Thymus (tissue), 11 donors: ENCODE measurements around the gene TFR2. TPM values are rescaled to one million over a fixed set of nuclear protein-coding genes. Genes with fewer than 3 reads are reported as not detected.

ENCODE experiments used
- DNase-seq, 9 donors: peaks; one replicate each; pipeline ENCODE4 v3.0.0-alpha.2; 2013; ENCODE audit warnings: low spot score in 9 of 9, low read depth in 6 of 9, missing footprints in 1 of 9
- H3K27ac ChIP-seq, 2 donors: one replicate each; pipeline ENCODE4 v1.5.1; 2013; ENCODE audit warnings: control low read depth in 1 of 2, low read depth in 1 of 2, low read length in 1 of 2, mild to moderate bottlenecking in 1 of 2, moderate library complexity in 1 of 2
- H3K27me3 ChIP-seq, 2 donors: one replicate each; pipeline ENCODE4 v1.5.1; 2013; ENCODE audit warnings: low read length in 1 of 2; ENCODE audit not compliant: control insufficient read depth in 2 of 2, insufficient read depth in 1 of 2
- H3K36me3 ChIP-seq, 2 donors: one replicate each; pipeline ENCODE4 v1.5.1; 2013; ENCODE audit warnings: low read length in 1 of 2, mild to moderate bottlenecking in 1 of 2, moderate library complexity in 1 of 2; ENCODE audit not compliant: control insufficient read depth in 2 of 2, insufficient read depth in 2 of 2
- H3K4me1 ChIP-seq, 2 donors: one replicate each; pipeline ENCODE4 v1.5.1; 2013; ENCODE audit warnings: low read length in 2 of 2; ENCODE audit not compliant: control insufficient read depth in 2 of 2, insufficient read depth in 2 of 2
- H3K4me3 ChIP-seq, 2 donors: one replicate each; pipeline ENCODE4 v1.5.1; 2013; ENCODE audit warnings: low read length in 2 of 2, control low read depth in 1 of 2, mild to moderate bottlenecking in 1 of 2
- H3K9me3 ChIP-seq, 2 donors: one replicate each; pipeline ENCODE4 v1.5.1; 2013; ENCODE audit warnings: low read length in 1 of 2, mild to moderate bottlenecking in 1 of 2; ENCODE audit not compliant: control insufficient read depth in 2 of 2, insufficient read depth in 1 of 2
- WGBS: extraction: QIAGEN DNeasy Blood & Tissue Kit; methylation state at CpG from one replicate; pipeline ENCODE4 v1.1.7; 2013; 5-methylcytosine and 5-hydroxymethylcytosine counted together
- polyA plus RNA-seq: library from polyadenylated mRNA; stranded (reverse); fragments of 200-250 nt; gene quantifications from one replicate; pipeline ENCODE4 v1.2.3, GENCODE V29; 2013
- total RNA-seq: library from RNA; stranded (reverse); fragments of 120-200 nt; gene quantifications from one replicate; pipeline ENCODE4 v1.2.4, GENCODE V29; 2013
- donor health status: healthy.

TFR2 gene
- total and polyA plus RNA-seq, 2 donors: 0.80 to 1.0 TPM

- no peak overlapping the region for H3K27ac ChIP-seq
- H3K27me3 ChIP-seq: peaks cover 27 to 57% of the 10 kb centered on the region in 2 donors
- DNase-seq: no peak
- WGBS: 97% methylated on average over 8 of the region's 8 CpGs
- no peaks in the 10 kb centered on the region for H3K36me3 ChIP-seq
- H3K9me3 ChIP-seq: peaks cover 0 to 7% of the 10 kb centered on the region in 2 donors
- H3K4me1 ChIP-seq: peaks cover 14 to 44% of the 10 kb centered on the region in 2 donors
- no peak overlapping the region for H3K4me3 ChIP-seq
Observed at GRCh38 chr7:100607111-100607510, 34.2 kb downstream of the TFR2 start.

GRCh38 chr7:100606313-100606712, 35.0 kb downstream of the TFR2 start:
- Histone ChIP-seq H3K27me3 (peaks cover 27 to 60% of the 10 kb centered on the region in 2 donors), H3K4me1 (peaks cover 14 to 40% of the 10 kb centered on the region in 2 donors)

DNA sequence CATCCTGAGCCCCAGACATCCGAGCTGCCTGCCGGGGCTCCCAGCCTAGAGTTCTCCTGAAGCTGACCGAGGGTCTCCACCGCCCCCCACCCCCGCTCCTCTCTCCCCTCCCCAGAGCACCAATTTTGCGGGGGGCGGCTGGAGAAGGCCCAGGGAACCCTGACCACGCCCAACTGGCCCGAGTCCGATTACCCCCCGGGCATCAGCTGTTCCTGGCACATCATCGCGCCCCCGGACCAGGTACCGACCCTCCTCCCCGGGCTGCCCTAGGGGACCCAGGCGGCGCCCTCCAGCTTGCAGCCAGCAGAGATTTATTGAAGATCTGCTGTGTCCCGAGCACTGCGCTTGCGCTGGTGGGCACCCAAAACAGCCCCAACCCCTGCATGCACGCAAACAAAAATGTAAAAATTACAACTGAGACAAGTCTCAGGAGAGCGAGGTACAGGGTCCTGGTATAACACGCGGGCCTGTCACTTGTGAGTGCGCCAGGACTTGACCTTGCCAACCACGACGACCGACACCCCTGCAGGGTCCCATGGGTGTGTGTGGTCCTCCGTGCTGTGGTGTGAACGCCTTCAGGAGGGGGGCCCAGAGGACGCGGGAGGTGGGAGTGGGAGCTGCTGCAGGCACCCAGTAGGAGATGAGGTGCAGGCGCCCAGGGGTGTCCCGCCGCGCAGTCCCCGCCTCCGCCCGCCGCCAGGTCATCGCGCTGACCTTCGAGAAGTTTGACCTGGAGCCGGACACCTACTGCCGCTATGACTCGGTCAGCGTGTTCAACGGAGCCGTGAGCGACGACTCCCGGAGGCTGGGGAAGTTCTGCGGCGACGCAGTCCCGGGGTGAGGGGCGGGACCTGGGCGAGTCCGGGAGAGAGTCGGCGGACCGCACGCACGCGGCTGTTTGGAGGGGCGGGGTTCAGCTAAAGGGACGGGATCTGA, 36.1 kb downstream of the TFR2 start:
- Histone ChIP-seq H3K27me3 (peaks cover 27 to 60% of the 10 kb centered on the region in 2 donors), H3K36me3 (no peaks in the 10 kb centered on the region), H3K4me3 (peak overlapping the region; percentile 54 to 75), H3K4me1 (peaks cover 11 to 31% of the 10 kb centered on the region in 2 donors), H3K9me3 (peaks cover 0 to 7% of the 10 kb centered on the region in 2 donors), H3K27ac (peak overlapping the region in 1 of 2 donors; percentile 40)
- WGBS: 2% methylated on average over 68 of the region's 68 CpGs
- peak in 1 of 9 donors; percentile 27 for DNase-seq

More at GRCh38 chr7:100606313-100606712, 35.0 kb downstream of the TFR2 start:
- DNase-seq: no peak
- H3K9me3 ChIP-seq: peaks cover 0 to 7% of the 10 kb centered on the region in 2 donors
- no peaks in the 10 kb centered on the region for H3K36me3 ChIP-seq
- WGBS: 97% methylated on average over 12 of the region's 12 CpGs
- no peak overlapping the region for H3K27ac ChIP-seq
- H3K4me3 ChIP-seq: no peak overlapping the region

GRCh38 chr7:100604028-100604975, 37.0 kb downstream of the TFR2 start:
- Histone ChIP-seq H3K27me3 (peaks cover 27 to 60% of the 10 kb centered on the region in 2 donors), H3K9me3 (peaks cover 0 to 7% of the 10 kb centered on the region in 2 donors), H3K27ac (peak overlapping the region in 1 of 2 donors; percentile 74), H3K36me3 (no peaks in the 10 kb centered on the region), H3K4me1 (peaks cover 11 to 31% of the 10 kb centered on the region in 2 donors), H3K4me3 (peak overlapping the region; percentile 54 to 75)
- peak in 5 of 9 donors; percentile 41 to 77 (median 61) for DNase-seq
- 2% methylated on average over 70 of the region's 70 CpGs for WGBS

DNA sequence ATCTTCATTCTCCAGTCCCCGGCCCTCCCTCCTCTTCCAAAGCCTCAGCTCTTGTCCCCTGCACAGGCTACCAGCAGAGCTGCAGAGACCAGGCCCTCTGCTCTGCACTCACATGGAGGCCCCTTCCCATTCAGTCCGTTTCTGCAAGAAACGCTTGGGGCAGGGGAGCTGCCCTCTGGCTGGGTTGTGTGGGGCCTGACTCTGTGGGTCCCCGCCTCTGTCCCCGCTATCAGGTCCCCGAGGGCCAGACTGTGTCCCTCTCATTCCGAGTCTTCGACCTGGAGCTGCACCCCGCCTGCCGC, 37.7 kb downstream of the TFR2 start:
- peak overlapping the region; percentile 54 to 75 for H3K4me3 ChIP-seq
- H3K9me3 ChIP-seq: peaks cover 0 to 7% of the 10 kb centered on the region in 2 donors
- no peaks in the 10 kb centered on the region for H3K36me3 ChIP-seq
- WGBS: 42% methylated on average over 10 of the region's 10 CpGs
- no peak for DNase-seq
- peaks cover 11 to 31% of the 10 kb centered on the region in 2 donors for H3K4me1 ChIP-seq
- H3K27me3 ChIP-seq: peaks cover 27 to 60% of the 10 kb centered on the region in 2 donors
- peak overlapping the region in 1 of 2 donors; percentile 74 for H3K27ac ChIP-seq

DNA sequence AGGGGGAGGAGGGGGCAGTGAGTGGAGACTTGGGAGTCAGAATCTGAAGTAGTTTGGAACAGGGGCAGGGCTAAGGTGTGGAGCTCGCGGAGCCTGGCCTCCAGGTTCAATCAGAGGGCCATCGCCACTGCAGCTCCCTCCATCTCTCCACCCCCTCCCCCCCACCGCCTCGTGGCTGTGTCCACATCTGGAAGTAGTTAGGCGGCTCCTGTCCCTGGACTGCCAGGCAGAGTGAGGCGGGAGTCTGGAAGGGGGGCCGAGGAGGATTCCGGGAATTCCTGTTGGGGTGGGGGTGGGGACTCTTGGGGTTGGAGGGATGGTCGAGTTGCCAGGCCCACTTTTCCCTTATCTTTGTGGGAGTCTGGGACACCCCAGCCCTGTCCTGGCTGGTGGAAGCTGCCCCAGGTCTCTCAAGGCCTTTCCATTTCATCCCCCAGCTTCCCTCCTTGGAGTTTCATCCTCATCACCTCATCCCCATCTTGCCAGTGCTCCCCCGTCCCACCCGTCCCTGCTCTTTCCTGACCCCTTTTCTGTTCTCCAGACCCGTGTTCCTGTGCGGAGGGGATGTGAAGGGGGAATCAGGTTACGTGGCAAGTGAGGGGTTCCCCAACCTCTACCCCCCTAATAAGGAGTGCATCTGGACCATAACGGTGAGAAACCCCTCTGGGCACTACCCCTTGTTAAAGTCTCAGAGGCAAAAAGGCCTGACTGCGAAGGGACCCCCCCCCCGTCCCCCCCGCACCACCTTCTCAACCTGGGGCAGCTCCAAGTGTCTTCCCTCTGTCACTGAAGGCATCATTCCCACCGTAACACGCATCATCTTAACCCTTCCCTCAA, 38.2 kb downstream of the TFR2 start:
- peak overlapping the region in 1 of 2 donors; percentile 54 for H3K4me3 ChIP-seq
- 89% methylated on average over 21 of the region's 21 CpGs for WGBS

GRCh38 chr7:100600730-100601038, 40.7 kb downstream of the TFR2 start:
- 96% methylated on average over 9 of the region's 9 CpGs for WGBS
- Histone ChIP-seq H3K36me3 (no peaks in the 10 kb centered on the region), H3K9me3 (peaks cover 0 to 4% of the 10 kb centered on the region in 2 donors), H3K27ac (no peak overlapping the region), H3K27me3 (peaks cover 14 to 35% of the 10 kb centered on the region in 2 donors), H3K4me3 (no peak overlapping the region), H3K4me1 (peaks cover 11 to 28% of the 10 kb centered on the region in 2 donors)
- no peak for DNase-seq

More for the DNA sequence above, 38.2 kb downstream of the TFR2 start:
- H3K27ac ChIP-seq: peak overlapping the region; percentile 26 to 74
- H3K9me3 ChIP-seq: peaks cover 0 to 7% of the 10 kb centered on the region in 2 donors
- peaks cover 11 to 31% of the 10 kb centered on the region in 2 donors for H3K4me1 ChIP-seq
- peaks cover 27 to 59% of the 10 kb centered on the region in 2 donors for H3K27me3 ChIP-seq
- H3K36me3 ChIP-seq: no peaks in the 10 kb centered on the region
- no peak for DNase-seq

DNA sequence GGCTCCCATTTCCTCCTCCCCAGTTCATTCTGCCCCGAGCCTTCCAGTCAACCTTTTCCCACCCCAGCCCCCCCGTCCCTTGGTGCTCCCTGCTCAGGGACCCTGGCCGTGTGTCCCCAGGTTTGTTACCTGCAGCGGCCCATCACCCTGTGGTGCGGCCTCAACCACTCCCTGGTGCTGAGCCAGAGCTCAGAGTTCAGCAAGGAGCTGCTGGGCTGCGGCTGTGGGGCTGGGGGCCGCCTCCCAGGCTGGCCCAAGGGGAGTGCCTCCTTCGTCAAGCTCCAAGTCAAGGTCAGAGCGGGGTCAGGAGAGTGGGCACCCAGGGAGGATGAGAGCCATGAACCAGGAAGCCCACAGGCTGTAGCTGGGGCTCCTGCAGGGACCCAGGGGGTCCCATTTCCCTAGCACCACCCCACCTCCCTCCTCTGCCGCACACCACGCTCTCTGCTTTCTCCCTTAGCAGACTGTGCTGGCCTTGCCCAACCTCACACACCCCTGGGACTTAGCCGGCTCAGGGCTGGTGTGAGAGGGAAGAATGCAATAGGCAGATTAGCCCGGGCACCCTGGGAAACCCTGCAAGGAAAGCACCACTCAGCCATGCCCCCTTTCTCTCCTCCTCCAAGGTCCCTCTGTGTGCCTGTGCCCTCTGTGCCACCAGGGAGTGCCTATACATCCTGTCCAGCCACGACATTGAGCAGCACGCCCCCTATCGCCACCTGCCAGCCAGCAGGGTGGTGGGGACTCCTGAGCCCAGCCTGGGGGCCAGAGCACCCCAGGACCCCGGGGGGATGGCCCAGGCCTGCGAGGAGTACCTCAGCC, 41.2 kb downstream of the TFR2 start:
- Histone ChIP-seq H3K9me3 (peaks cover 0 to 4% of the 10 kb centered on the region in 2 donors), H3K4me1 (peaks cover 9 to 23% of the 10 kb centered on the region in 2 donors), H3K4me3 (no peak overlapping the region), H3K27me3 (peaks cover 8 to 29% of the 10 kb centered on the region in 2 donors), H3K36me3 (no peaks in the 10 kb centered on the region), H3K27ac (no peak overlapping the region)
- no peak for DNase-seq
- WGBS: 91% methylated on average over 18 of the region's 18 CpGs
